Fibroblast of skin of left quadriceps (primary cell): ENCODE measurements around the gene EMX1.
"Not testable (repeated sequence)": the region's sequence is repeated elsewhere in the genome, so short reads cannot be mapped to it uniquely, and the experiment has no call there.

Experiments
- DNase-seq, 2 experiments: peaks; one replicate each; pipeline ENCODE4 v3.0.0-alpha.2; 2013; ENCODE audit warnings: low read depth in 2 of 2

EMX1 gene

GRCh38 chr2:72900191-72900825 is 17.0 kb upstream of the EMX1 start:
- DNase-seq, result no peak

DNA sequence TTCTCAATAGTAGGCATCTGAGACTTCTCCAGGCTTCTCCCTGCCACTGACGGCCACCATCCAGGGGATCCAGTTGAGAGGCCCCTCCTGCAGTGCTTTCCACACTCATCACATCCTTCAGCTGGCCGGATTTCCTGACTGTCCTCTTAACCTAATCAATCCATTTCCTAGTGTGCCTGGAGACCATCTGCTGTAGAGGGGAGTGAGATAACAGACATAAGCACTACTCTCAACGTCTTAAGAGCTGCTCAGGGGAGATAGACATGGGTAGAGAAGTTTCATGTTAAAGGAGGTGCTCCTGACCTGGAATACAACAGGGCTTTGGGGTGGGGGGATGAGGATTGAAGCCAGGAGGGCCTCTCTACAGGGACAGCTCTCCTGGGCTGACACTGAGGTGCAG is 15.9 kb upstream of the EMX1 start:
- no peak for DNase-seq

DNA sequence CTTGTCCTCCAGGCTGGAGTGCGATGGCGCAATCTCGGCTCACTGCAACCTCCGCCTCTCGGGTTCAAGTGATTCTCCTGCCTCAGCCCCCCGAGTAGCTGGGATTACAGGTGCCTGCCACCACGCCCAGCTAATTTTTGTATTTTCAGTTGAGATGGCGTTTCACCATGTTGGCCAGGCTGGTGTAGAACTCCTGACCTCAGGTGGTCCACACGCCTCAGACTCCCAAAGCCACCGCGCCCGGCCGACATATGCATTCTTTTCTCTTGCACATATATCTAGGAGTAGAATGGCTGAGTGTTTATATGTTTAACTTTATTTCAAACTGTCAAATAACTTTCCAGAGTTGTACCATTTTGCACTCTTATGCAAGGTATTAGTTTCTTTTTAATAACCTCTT is 9.9 kb upstream of the EMX1 start:
- DNase-seq, result not testable (repeated sequence)

DNA sequence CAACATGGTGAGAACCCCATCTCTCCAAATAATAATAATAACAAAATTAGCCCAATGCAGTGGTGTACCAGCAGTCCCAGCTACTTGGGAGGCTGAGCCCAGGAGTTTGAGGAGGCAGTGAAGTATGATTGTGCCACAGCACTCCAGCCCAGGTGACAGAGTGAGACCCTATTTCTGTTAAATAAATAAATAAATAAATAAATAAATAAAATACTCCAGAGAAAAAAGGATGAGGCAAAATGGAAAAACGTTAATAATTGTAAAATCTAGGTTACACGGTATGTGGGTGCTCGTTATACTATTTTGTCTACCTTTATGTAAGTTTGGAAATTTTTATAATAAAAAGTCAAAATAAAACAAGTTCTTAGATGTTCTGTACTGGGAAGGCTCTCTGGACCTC is 8.6 kb upstream of the EMX1 start:
- DNase-seq, result no peak

DNA sequence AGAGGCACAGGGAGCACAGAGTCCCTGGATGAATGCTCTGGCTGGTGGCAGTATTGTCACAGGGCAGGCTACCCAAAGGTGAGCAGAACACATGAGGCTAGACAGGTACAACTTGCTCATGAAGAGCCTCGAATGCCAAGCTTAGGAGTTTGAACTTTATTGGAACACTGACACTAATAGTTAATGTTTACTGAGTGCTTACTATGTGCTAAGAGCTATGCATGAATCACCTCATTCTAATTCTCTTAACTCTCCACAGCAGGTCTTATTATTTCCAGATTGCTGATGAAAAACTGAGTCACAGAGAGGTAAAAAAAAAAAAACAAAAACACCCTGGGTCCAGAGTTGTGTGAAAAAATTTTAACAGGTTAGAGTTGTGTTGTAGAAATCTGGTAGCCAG is 6.1 kb upstream of the EMX1 start:
- no peak for DNase-seq

DNA sequence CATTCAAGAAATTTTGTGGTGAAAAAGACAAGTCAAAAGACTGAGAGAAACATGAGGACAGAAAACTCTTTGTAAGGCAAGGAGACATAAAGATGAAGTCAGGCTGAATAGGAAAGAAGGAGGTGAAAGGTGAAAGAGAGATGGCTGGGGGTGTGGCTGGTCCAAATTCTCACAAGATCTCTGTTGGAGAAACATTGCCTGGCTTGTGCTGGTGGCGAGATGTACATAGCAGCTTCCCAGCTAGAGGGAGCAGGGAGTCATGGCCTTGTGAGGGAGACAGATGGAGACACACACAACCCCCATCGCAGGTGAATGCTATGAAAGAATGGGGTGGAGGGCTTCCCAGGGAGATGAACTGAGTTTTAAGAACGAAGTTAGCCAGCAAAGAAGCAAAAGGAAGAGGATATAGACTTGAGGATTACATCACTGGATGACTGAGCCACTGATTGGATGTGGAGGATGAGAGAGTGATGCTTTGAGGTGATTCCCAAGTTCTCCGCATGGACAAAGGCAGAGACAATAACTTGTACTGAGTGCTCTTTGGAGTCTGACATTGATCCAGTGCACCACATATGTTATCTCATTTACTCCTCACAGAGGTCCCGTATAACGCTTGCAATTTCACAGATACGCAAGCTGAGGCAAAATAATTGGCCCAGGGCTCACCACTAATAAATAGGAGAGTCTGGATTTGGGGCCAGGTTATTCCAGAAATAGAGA is 3.7 kb upstream of the EMX1 start:
- no peak for DNase-seq

DNA sequence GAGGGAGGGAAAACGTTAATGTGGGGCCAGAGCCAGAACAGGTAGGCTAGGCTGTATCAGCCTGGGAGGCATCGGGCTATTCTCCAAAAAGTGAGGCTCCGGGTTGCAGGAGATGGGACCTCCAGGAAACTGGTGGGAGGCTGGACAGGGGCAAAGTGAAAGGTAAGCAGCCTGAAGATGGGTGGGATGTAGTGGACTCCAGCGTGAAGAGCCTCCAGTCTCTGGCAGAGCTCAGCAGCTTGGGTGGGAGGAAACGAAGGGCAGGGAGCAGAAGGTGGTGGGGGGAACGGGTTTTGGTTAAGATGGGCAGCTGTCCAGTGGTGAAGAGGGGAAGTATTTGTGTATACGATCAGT is 3.1 kb upstream of the EMX1 start:
- DNase-seq, result no peak

- no peak for DNase-seq
These were observed 2.6 kb upstream of the EMX1 start for GRCh38 chr2:72914589-72915319.

DNA sequence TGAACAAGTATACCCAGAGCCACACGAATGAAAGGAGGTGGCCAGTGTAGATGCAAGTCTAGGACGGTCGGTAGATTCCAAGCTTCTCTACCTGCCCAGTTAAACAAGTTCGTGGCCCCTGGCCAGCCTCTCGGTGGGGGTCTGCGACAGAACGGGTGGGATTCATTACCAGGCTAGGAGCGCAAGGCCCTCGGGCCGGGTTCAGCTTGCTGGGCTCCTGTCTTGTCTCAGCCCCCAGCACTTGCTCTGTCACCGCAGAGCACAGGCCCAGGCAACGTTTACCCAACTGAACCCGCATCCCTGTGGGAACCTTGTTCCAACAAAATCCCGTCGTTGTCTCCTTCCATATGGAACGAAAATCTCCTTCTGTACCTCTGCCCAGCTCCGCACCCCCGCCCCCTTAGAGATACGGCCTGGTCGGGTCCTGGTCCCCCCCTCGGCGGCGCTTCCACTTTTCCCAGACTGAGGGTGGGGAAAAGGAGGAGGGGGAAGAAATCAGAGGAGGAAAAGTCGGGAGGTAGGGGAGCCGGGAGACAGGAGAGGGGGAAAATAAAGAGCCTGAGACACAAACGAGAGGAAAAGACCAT is 1.9 kb upstream of the EMX1 start:
- no peak for DNase-seq

DNA sequence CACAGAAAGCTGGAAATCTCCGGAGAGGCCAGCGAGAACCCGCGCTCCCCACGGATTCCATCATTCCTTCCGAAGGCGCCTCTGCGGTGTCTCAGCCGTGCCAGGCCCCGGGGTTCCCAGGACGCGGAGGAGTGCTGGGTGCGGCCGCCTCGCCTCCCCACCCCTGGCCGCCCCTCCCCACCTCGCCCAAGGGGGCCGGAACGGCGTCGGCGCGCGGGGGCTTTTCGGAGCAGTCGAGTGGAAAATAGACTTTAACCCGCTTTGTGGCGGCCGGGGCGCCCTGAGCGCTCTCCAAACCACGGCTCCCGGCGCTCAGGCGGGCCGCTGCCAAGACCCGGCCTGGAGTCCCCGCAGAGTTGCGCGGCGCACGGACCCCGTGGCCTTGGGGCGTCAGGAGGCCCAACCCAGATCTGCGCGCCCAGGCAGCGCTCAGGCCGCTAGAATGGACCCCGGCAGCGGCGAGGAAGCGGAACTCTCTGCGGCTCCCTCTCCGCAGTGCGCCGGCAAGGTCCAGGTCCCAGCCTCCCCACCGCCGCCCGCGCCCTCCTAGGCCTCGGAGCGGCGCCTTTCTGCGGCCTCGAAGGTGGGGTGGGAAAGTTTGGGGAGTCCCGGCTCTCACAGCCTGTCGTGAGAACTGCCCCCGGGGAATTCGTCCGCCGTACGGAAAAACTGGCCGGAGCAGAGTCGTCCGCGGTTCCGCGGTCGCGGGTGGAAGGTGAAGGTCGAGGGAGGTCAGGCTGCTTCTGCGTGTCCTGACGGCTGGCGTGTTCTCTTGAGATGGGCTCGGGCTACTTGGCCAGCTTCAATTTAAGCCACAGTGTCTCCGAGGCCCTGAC is 1.2 kb upstream of the EMX1 start:
- no peak for DNase-seq

- no peak for DNase-seq
These were observed 579 bp upstream of the EMX1 start for GRCh38 chr2:72916743-72917137.

- no peak for DNase-seq
These were observed 696 bp downstream of the EMX1 start for GRCh38 chr2:72917877-72918553.

DNA sequence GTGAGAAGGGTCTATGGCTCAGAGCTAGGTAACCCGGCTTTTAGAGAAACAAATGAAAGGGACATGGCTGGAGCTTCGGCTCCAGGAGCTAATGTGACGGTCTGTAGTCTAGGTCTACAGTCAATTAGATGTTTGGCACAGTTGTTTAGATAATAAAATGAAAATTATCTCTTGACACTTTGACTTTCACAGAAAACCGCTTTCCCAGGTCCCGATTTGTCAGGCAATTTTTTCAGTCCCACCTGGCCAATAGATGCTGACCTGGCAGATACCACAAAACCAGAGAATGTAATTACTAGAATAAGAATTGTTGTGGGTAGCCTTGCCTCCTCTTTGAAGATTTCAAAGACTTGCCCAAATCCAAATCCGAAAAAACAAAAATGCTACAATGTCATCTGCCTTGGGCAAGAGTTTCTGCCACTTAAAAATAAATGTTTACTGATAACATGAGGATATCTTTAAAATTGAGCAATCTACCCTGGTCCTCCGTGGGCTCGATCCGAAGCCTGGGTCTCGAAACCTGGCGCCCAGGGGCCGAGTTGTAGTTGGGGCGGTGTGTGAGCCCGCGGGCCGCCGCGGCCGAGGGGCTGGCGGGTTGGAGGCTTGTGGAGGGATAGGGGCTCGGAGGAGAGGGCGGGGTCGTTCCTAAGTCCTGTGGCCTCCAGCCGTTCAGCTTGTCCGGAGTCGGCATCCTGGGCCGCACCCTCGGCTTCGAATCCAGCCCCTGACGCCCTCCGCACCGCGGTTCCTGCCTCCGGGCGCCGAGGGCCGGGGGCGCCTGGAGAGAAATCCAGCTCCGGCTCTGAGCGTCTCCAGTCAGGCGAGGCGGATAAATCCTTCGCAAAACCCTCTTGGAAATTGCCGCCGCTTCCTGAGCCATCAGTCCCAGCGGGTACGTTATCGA is 2.3 kb downstream of the EMX1 start:
- no peak for DNase-seq

DNA sequence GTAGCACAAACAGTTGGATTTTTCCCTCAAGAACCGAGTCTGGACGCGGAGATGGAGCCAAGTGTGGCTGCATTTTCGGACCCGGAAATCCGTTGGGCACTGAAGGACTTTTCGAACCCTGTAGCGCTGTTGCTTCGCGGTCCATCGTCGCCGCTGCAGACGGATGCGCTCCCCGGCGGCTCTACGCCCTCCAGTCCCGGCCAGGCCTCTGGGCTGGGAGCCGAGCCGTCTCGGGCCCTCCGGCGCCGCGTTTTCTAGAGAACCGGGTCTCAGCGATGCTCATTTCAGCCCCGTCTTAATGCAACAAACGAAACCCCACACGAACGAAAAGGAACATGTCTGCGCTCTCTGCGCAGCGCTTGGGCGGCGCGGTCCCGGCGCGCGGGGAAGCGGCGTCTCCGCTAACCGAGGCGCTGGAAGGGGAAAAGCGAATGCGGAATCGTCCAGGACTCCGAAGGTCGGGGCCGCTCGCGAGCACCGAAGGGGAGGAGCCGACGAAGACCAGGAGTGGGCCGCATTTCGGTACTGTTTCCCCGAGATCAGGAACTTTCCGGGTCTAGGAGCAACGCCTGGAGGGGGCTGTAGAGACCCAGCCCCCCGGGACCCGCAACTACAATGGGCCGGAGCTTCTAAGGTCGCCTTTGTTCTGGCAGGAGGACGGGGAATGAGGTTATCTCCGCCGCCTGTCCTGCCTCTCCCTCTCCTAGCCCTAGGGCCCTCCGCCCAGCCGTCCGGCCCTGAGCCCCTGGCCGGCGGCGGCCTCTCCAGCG is 3.2 kb downstream of the EMX1 start:
- no peak for DNase-seq

- no peak for DNase-seq
These were observed 4.0 kb downstream of the EMX1 start for GRCh38 chr2:72921088-72921851.

GRCh38 chr2:72921853-72922252 is 4.5 kb downstream of the EMX1 start:
- DNase-seq, result no peak

DNA sequence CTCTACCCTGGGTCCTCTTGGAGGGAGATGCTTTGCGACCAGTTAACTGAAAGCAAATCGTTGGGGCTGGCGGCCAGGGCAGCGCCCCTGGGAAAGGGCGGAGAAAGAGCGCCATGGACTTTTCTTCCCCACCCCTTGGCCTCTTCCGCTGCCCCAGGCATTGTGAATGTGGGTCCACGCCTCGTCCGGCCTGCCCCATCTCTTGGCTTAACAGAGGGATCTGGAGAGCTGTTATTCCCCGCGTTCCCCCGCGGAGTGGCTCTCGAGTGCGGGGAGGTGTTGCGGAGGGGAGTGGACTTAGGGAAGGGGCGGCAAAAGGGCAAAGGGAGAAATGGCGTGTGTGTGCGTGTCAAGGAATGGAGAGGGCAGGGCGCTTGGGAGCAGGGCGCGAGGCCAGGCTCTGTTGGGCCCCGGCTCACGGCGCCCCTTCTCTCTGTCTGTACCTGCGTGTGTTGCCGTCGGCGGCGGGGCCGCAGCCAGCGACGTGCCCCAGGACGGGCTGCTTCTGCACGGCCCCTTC is 6.6 kb downstream of the EMX1 start:
- no peak for DNase-seq
